SK-N-MC (cell line): ENCODE measurements around the gene TMEM225B.

ENCODE experiments used
- EZH2 ChIP-seq: fragments of 200-600 bp; sonication (generic); IDR thresholded peaks from one replicate; pipeline ENCODE4 v1.6.1; 2017; ENCODE audit warnings: antibody characterized with exemption
- POLR2AphosphoS5 ChIP-seq: IDR thresholded peaks from 2 replicates; pipeline ENCODE4 v1.6.1; 2012; ENCODE audit warnings: mild to moderate bottlenecking, low read depth, low read length, borderline replicate concordance

GRCh38 chr7:99625961-99626360 lies 27.9 kb downstream of the TMEM225B start:
- TF ChIP-seq EZH2 (no peak), POLR2AphosphoS5 (no peak)
